Large intestine (tissue), 3 donors: Measurements from ENCODE around the gene TUBA4B. TPM values are rescaled to one million over a fixed set of nuclear protein-coding genes. Genes with fewer than 3 reads are reported as not detected.

Source experiments
- DNase-seq, 2 donors: peaks; one replicate each; pipeline versions ENCODE4 v3.0.0 to v3.0.0-alpha.2; 2013
- H3K27ac ChIP-seq: one replicate; pipeline ENCODE4 v1.5.1; 2013; ENCODE audit warnings: low read length
- H3K27me3 ChIP-seq: 2 replicates; pipeline ENCODE4 v1.6.1; 2013; ENCODE audit warnings: low read length; ENCODE audit not compliant: control insufficient read depth, insufficient read depth
- H3K36me3 ChIP-seq: 2 replicates; pipeline ENCODE4 v1.6.1; 2013; ENCODE audit warnings: low read length; ENCODE audit not compliant: control insufficient read depth, insufficient read depth
- H3K4me1 ChIP-seq: one replicate; pipeline ENCODE4 v1.6.1; 2013; ENCODE audit warnings: low read length; ENCODE audit not compliant: control insufficient read depth, insufficient read depth
- H3K4me3 ChIP-seq: one replicate; pipeline ENCODE4 v1.5.1; 2013; ENCODE audit warnings: low read length
- H3K9me3 ChIP-seq: one replicate; pipeline ENCODE4 v1.6.1; 2013; ENCODE audit warnings: mild to moderate bottlenecking, low read depth, low read length, moderate library complexity; ENCODE audit not compliant: control insufficient read depth
- WGBS: methylation state at CpG from one replicate; pipeline ENCODE4 v1.1.5; 2013; ENCODE audit warnings: low lambda C conversion rate; ENCODE audit not compliant: insufficient coverage; 5-methylcytosine and 5-hydroxymethylcytosine counted together
- polyA plus RNA-seq: library from polyadenylated mRNA; unstranded; fragments of 120-200 nt; gene quantifications from one replicate; pipeline ENCODE4 v1.2.1, GENCODE V29; 2013

Gene TUBA4B
- polyA plus RNA-seq, 1 donor: not detected

DNA sequence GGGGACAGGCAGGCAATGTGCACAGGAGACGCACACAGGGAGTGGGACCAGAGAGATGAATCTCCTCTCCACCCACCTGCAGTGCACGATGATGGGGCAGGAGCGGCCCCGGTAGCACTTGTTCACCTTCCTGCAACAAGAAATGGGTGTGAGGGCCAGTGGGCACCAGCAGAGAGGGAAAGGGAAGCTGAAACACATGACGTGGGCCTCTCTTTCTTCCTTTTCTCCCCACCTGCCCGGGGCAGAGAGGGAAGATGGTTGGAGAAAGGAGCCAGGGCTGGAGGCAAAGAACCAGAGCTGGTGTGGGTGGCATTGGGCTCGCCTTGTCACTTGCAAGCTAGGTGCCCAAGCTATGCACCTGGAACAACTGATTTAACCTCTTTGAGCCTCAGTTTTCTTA is 38.4 kb downstream of the TUBA4B start:
- DNase-seq: no peak
- WGBS: no CpG with 5 or more reads among the region's 7 CpGs

DNA sequence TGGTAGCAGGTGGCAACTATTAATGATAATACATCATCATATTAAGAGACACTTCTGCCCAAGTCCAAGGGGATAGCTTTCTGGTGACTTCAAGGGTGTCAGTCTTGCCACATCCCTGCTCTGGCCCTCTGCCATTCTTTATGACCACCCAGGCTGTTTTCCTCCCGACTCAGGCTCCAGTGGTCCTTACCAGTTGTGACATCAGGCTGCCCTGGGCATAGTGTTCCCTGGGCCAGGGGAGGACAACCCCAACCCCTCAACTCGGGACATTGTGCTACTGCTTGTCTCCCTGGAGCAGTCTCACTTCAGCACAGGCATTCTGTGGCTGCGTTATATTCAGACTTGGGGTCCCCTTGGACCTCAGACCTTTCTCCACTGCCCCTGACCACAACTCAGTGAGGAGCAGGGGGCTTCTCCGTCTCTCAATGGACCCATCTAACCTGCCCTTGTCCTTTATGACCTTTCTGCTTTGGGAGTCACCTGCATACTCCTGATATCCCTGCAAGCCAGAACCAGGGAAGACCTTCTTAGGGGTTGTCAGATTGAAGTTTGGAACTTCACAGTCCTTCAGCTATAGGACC is 39.0 kb downstream of the TUBA4B start:
- DNase-seq: no peak
- WGBS: no CpG with 5 or more reads among the region's 4 CpGs

More for the DNA sequence above, 38.4 kb downstream of the TUBA4B start:
- Histone ChIP-seq H3K4me3 (no peak overlapping the region), H3K9me3 (no peaks in the 10 kb centered on the region), H3K27me3 (peaks cover 5% of the 10 kb centered on the region), H3K27ac (no peak overlapping the region), H3K36me3 (no peaks in the 10 kb centered on the region), H3K4me1 (peaks cover 9% of the 10 kb centered on the region)

GRCh38 chr2:219292616-219293015 is 39.6 kb downstream of the TUBA4B start:
- H3K27me3 ChIP-seq: peaks cover 5% of the 10 kb centered on the region
- WGBS: no CpG with 5 or more reads among the region's 9 CpGs
- no peaks in the 10 kb centered on the region for H3K36me3 ChIP-seq
- no peak overlapping the region for H3K4me3 ChIP-seq
- H3K27ac ChIP-seq: no peak overlapping the region
- H3K9me3 ChIP-seq: no peaks in the 10 kb centered on the region
- H3K4me1 ChIP-seq: peaks cover 9% of the 10 kb centered on the region
- no peak for DNase-seq

More for the DNA sequence above, 39.0 kb downstream of the TUBA4B start:
- Histone ChIP-seq H3K27ac (no peak overlapping the region), H3K4me1 (peaks cover 9% of the 10 kb centered on the region), H3K36me3 (no peaks in the 10 kb centered on the region), H3K9me3 (no peaks in the 10 kb centered on the region), H3K4me3 (no peak overlapping the region), H3K27me3 (peaks cover 5% of the 10 kb centered on the region)

- WGBS: no CpG with 5 or more reads among the region's 5 CpGs
- no peak for DNase-seq
- Histone ChIP-seq H3K9me3 (no peaks in the 10 kb centered on the region), H3K27ac (no peak overlapping the region), H3K4me1 (peaks cover 9% of the 10 kb centered on the region), H3K27me3 (peaks cover 5% of the 10 kb centered on the region), H3K4me3 (no peak overlapping the region), H3K36me3 (no peaks in the 10 kb centered on the region)
These were observed 40.7 kb downstream of the TUBA4B start for GRCh38 chr2:219293736-219294231.

GRCh38 chr2:219294356-219295351 is 41.6 kb downstream of the TUBA4B start:
- no peaks in the 10 kb centered on the region for H3K36me3 ChIP-seq
- peak overlapping the region; percentile 16 for H3K27ac ChIP-seq
- no peaks in the 10 kb centered on the region for H3K9me3 ChIP-seq
- H3K27me3 ChIP-seq: peaks cover 10% of the 10 kb centered on the region
- peak overlapping the region; percentile 55 for H3K4me3 ChIP-seq
- 42% methylated on average over 6 of the region's 67 CpGs for WGBS
- DNase-seq: peak; percentile 88 to 94
- peaks cover 9% of the 10 kb centered on the region for H3K4me1 ChIP-seq

- no peak for DNase-seq
- Histone ChIP-seq H3K27ac (no peak overlapping the region), H3K36me3 (no peaks in the 10 kb centered on the region), H3K27me3 (peaks cover 25% of the 10 kb centered on the region), H3K4me1 (peaks cover 9% of the 10 kb centered on the region), H3K4me3 (no peak overlapping the region), H3K9me3 (no peaks in the 10 kb centered on the region)
- WGBS: no CpG with 5 or more reads among the region's 14 CpGs
These were observed 43.1 kb downstream of the TUBA4B start for GRCh38 chr2:219296142-219296541.

DNA sequence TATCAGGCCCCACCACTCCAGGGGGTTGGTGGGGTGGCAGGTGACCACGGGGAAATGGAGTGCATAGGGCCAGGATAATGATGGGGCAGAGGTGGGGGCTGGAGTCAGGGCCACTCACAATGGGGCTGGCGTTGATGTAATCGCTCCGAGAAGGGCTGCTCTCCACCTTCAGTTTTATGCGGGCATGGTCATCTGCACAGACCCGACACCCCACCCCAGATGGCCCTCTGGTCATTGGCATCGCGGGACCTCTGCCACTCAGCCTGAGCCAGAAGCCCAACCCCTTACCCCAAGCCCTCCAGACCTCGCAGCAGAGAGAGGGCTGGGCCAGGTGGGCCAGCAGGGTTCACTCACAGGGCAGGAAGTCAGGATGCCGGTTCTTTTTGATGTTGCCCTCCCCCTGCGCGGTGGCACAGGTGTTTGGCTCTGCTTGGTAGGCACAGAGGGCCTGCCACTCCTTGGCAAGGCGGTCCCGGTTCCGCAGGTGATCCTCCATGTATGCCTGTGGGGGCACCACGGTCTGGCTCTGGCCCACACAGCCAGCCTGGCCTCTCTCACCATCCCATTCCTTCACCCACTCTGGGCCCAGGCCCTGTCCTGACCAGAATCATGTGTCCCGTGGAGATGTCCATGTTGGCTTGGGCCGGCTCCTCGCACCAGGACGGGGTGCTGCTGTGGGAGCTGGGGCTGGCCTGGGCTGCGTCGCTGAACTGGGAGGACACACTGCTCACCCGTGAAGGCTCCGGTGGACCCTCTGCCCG is 43.8 kb downstream of the TUBA4B start:
- no CpG with 5 or more reads among the region's 25 CpGs for WGBS
- DNase-seq: no peak

DNA sequence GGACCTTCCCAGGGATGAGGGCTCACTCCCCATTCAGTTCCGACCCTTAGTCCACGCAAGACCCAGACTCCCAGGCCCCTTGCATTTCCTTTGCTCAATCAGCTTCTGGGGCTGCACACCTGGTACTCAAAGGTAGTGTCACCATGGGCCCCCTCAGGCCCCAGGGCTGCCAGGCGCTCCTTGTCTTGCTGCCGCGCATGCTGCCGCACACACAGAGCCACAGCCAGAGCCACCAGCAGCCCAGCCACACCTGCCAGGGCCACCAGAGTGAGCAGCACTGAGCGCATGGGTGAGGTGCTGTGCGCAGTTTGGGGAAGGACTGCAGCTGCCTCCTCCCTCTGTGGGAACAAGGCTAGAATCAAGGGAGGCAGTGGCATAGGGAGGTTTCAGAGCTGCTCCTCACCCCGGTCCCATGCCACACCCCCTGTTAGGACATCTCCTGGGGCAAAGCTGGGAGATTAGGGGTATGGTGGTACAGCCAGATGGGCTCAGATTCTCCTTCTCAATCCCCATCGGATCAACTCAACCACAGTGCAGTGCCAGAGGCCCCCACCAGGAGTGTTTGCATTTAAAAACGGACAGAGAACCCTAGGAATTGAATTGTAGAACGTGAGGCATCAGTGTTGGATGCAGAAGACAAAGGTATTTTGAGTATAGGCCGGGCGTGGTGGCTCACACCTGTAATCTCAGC is 44.9 kb downstream of the TUBA4B start:
- no peak overlapping the region for H3K4me3 ChIP-seq
- no peak overlapping the region for H3K27ac ChIP-seq
- H3K9me3 ChIP-seq: no peaks in the 10 kb centered on the region
- WGBS: no CpG with 5 or more reads among the region's 14 CpGs
- H3K27me3 ChIP-seq: peaks cover 43% of the 10 kb centered on the region
- DNase-seq: no peak
- H3K36me3 ChIP-seq: no peaks in the 10 kb centered on the region
- H3K4me1 ChIP-seq: peaks cover 9% of the 10 kb centered on the region

More for the DNA sequence above, 43.8 kb downstream of the TUBA4B start:
- peaks cover 9% of the 10 kb centered on the region for H3K4me1 ChIP-seq
- no peaks in the 10 kb centered on the region for H3K36me3 ChIP-seq
- H3K27ac ChIP-seq: no peak overlapping the region
- H3K27me3 ChIP-seq: peaks cover 32% of the 10 kb centered on the region
- no peak overlapping the region for H3K4me3 ChIP-seq
- H3K9me3 ChIP-seq: no peaks in the 10 kb centered on the region

GRCh38 chr2:219298759-219299371 is 45.8 kb downstream of the TUBA4B start:
- H3K36me3 ChIP-seq: no peaks in the 10 kb centered on the region
- H3K27ac ChIP-seq: no peak overlapping the region
- peak; percentile 71 to 72 for DNase-seq
- no peak overlapping the region for H3K4me3 ChIP-seq
- H3K9me3 ChIP-seq: no peaks in the 10 kb centered on the region
- WGBS: no CpG with 5 or more reads among the region's 15 CpGs
- peaks cover 49% of the 10 kb centered on the region for H3K27me3 ChIP-seq
- peaks cover 9% of the 10 kb centered on the region for H3K4me1 ChIP-seq
